Right lobe of liver (tissue), 4 donors: Measurements from ENCODE around the gene SEMA7A.

Experiments used
- POLR2A ChIP-seq: fragments of 450-650 bp; IDR thresholded peaks from one replicate; pipeline ENCODE4 v1.6.1; 2017; ENCODE audit warnings: antibody characterized with exemption, mild to moderate bottlenecking
- TF ChIP-seq, protein P1 (sequence below), 4 donors: fragments of 200-600 bp in 3 of 4; fragments of 450-650 bp in 1 of 4; IDR thresholded peaks; one replicate each; pipeline versions ENCODE4 v1.5.1 to v1.8.0; 2016 to 2022; ENCODE audit warnings: antibody characterized with exemption in 4 of 4, mild to moderate bottlenecking in 2 of 4
- donor health status: DM: no; HTN: no; CAD: no.
- donor health status: DM: no; HTN: no; CAD: no.
- donor health status: DM: no; HTN: yes; CAD: no.

DNA sequence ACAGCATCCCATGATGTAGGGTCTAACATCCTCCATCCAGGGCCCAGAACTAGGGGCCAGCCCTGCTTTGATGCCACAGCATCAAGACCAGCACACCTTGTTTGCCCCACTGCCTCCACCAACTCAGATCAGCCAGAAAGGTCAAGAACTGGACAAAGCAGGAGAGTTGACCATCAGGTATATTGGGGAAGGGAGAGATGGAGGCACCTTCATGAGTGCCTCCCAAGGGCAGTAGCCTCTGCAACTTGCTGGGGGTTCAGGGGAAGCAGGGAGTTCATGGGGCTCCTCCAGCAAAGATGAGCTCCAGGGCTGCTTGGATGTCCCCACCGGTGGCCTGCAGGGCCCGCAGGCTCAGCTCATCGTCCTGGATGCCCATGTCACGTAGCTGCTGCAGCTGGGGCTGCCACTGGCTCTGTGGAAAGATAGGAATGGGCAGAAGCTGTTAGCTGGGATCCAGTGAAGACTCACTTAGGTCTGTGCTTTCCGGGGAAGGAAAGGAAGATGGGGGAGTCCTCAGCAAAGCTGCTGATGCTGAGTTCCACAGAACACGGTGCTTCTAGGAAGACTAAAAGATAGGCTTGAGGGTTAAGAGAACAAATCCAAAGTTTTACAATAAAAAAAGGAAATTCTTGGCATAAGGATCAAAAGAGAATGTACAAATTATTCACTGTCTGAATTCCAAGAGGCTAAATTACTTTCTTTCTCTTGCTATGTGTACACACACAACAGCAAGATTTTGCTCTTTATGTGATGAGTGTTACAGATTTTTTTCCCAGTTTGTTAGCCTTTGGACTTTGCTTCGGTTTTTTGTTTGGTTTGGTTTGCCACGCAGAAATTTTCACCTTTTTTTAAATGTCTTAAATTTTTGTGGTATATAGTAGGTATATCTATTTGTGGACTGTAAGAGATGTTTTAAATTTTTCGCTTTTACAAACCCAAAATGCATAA is 12.3 kb upstream of the SEMA7A start:
- TF ChIP-seq POLR2A, result no peak
- TF ChIP-seq, protein P1, sequence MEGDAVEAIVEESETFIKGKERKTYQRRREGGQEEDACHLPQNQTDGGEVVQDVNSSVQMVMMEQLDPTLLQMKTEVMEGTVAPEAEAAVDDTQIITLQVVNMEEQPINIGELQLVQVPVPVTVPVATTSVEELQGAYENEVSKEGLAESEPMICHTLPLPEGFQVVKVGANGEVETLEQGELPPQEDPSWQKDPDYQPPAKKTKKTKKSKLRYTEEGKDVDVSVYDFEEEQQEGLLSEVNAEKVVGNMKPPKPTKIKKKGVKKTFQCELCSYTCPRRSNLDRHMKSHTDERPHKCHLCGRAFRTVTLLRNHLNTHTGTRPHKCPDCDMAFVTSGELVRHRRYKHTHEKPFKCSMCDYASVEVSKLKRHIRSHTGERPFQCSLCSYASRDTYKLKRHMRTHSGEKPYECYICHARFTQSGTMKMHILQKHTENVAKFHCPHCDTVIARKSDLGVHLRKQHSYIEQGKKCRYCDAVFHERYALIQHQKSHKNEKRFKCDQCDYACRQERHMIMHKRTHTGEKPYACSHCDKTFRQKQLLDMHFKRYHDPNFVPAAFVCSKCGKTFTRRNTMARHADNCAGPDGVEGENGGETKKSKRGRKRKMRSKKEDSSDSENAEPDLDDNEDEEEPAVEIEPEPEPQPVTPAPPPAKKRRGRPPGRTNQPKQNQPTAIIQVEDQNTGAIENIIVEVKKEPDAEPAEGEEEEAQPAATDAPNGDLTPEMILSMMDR (IDR thresholded peaks at IDR 0.05), result no peak
